ENCODE data around the gene CSGALNACT2. TPM values are rescaled to one million over a fixed set of nuclear protein-coding genes. Genes with fewer than 3 reads are reported as not detected.

The CSGALNACT2 gene
- total RNA-seq, 1 experiment from 2014 or later = 22.3 TPM

- no peak for ATAC-seq
- in situ Hi-C loops (cut with HindIII; ENCODE audit: low pct_unique_long_range_greater_than_20kb, low sequenced_read_pairs) = no loop called here
- Histone ChIP-seq H3K27ac (ENCODE audit: low read length) (no peak overlapping the region), H3K4me3 (ENCODE audit: low read depth in 2 of 2, low read length in 2 of 2) (no peak overlapping the region), H3K9me3 (ENCODE audit: control insufficient read depth, insufficient read depth, low read depth, low read length) (no peaks in the 10 kb centered on the region), H3K27me3 (ENCODE audit: control insufficient read depth, insufficient read depth, low read length) (no peaks in the 10 kb centered on the region), H3K4me1 (ENCODE audit: control insufficient read depth, insufficient read depth, low read length) (no peaks in the 10 kb centered on the region), H3K36me3 (ENCODE audit: control insufficient read depth, insufficient read depth, low read length) (peaks cover 2% of the 10 kb centered on the region; the same call in 1 of the 2 replicates)
- TF ChIP-seq, protein P1, sequence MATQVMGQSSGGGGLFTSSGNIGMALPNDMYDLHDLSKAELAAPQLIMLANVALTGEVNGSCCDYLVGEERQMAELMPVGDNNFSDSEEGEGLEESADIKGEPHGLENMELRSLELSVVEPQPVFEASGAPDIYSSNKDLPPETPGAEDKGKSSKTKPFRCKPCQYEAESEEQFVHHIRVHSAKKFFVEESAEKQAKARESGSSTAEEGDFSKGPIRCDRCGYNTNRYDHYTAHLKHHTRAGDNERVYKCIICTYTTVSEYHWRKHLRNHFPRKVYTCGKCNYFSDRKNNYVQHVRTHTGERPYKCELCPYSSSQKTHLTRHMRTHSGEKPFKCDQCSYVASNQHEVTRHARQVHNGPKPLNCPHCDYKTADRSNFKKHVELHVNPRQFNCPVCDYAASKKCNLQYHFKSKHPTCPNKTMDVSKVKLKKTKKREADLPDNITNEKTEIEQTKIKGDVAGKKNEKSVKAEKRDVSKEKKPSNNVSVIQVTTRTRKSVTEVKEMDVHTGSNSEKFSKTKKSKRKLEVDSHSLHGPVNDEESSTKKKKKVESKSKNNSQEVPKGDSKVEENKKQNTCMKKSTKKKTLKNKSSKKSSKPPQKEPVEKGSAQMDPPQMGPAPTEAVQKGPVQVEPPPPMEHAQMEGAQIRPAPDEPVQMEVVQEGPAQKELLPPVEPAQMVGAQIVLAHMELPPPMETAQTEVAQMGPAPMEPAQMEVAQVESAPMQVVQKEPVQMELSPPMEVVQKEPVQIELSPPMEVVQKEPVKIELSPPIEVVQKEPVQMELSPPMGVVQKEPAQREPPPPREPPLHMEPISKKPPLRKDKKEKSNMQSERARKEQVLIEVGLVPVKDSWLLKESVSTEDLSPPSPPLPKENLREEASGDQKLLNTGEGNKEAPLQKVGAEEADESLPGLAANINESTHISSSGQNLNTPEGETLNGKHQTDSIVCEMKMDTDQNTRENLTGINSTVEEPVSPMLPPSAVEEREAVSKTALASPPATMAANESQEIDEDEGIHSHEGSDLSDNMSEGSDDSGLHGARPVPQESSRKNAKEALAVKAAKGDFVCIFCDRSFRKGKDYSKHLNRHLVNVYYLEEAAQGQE (IDR thresholded peaks at IDR 0.05; ENCODE audit: insufficient read depth in 1 of 2, low read depth in 2 of 2, low read length in 1 of 2) = no peak
- TF ChIP-seq POLR2AphosphoS5 (IDR thresholded peaks at IDR 0.05; ENCODE audit: low read depth, low read length) = no peak
- peak; percentile 76 for TF ChIP-seq CTCF (IDR thresholded peaks at IDR 0.05)
- TF ChIP-seq TCF7L2 (IDR thresholded peaks at IDR 0.05; ENCODE audit: low read depth, low read length) = no peak
- TF ChIP-seq SIN3A (IDR thresholded peaks at IDR 0.05; ENCODE audit: borderline replicate concordance, insufficient read depth, low read depth, low read length) = no peak
- intact Hi-C loops (cut with micrococcal nuclease; ENCODE audit: unreplicated experiment) = no loop called here
- no TSS peak for BruUV-seq (replicated peaks)
- ChIA-PET CTCF (interaction anchor here (0.6 kb wide), 1 partner anchor 27 kb away, joined by 4 read pairs; no protein-coding TSS in a partner anchor), POLR2A (no interaction called here)
- no peak for DNase-seq (ENCODE audit: low read depth, low spot score)
Observed at GRCh38 chr10:43197834-43198681, 59.8 kb downstream of the CSGALNACT2 start.

GRCh38 chr10:43198682-43199005 lies 60.4 kb downstream of the CSGALNACT2 start:
- intact Hi-C loops (cut with micrococcal nuclease; ENCODE audit: unreplicated experiment) = no loop called here

More at GRCh38 chr10:43198682-43199005, 60.4 kb downstream of the CSGALNACT2 start:
- TF ChIP-seq, protein P1 (IDR thresholded peaks at IDR 0.05; ENCODE audit: insufficient read depth in 1 of 2, low read depth in 2 of 2, low read length in 1 of 2) = no peak
- TF ChIP-seq POLR2AphosphoS5 (IDR thresholded peaks at IDR 0.05; ENCODE audit: low read depth, low read length) (no peak), SIN3A (IDR thresholded peaks at IDR 0.05; ENCODE audit: borderline replicate concordance, insufficient read depth, low read depth, low read length) (no peak), TCF7L2 (IDR thresholded peaks at IDR 0.05; ENCODE audit: low read depth, low read length) (no peak), CTCF (IDR thresholded peaks at IDR 0.05) (no peak)
- no peaks in the 10 kb centered on the region for H3K4me1 ChIP-seq (ENCODE audit: control insufficient read depth, insufficient read depth, low read length)
- no peak overlapping the region for H3K27ac ChIP-seq (ENCODE audit: low read length)
- H3K4me3 ChIP-seq (ENCODE audit: low read depth in 2 of 2, low read length in 2 of 2) = no peak overlapping the region
- ChIA-PET CTCF (no interaction called here), POLR2A (no interaction called here)
- in situ Hi-C loops (cut with HindIII; ENCODE audit: low pct_unique_long_range_greater_than_20kb, low sequenced_read_pairs) = no loop called here
- no TSS peak for BruUV-seq (replicated peaks)
- peaks cover 5% of the 10 kb centered on the region; the same call in 1 of the 2 replicates for H3K36me3 ChIP-seq (ENCODE audit: control insufficient read depth, insufficient read depth, low read length)
- ATAC-seq (no peak), DNase-seq (ENCODE audit: low read depth, low spot score) (no peak)
- H3K9me3 ChIP-seq (ENCODE audit: control insufficient read depth, insufficient read depth, low read depth, low read length) = no peaks in the 10 kb centered on the region
- no peaks in the 10 kb centered on the region for H3K27me3 ChIP-seq (ENCODE audit: control insufficient read depth, insufficient read depth, low read length)

Measured in Panc1 (cell line).